Natural killer cell (primary cell): Measurements from ENCODE around the gene SMAGP. TPM values are rescaled to one million over a fixed set of nuclear protein-coding genes. Genes with fewer than 3 reads are reported as not detected.
"Not testable (repeated sequence)": the region's sequence is repeated elsewhere in the genome, so short reads cannot be mapped to it uniquely, and the experiment has no call there.

ENCODE experiments used
- ATAC-seq, 3 donors: fragments of 150-1000 bp in 2 of 3; fragments of 200-7000 bp in 1 of 3; cut with Tn5 transposase; 1 replicate in 1 of 3; 2 replicates in 2 of 3; pipeline ENCODE4 v1.10.0; 2021; ENCODE audit warnings: mild to moderate bottlenecking in 2 of 3, moderate library complexity in 2 of 3
- DNase-seq, 2 donors: peaks; one replicate each; pipeline versions ENCODE4 v3.0.0 to v3.0.0-alpha.2; 2013 to 2021; ENCODE audit warnings: mixed read lengths in 1 of 2
- H3K27ac ChIP-seq: one replicate; pipeline ENCODE4 v1.5.1; 2013; ENCODE audit warnings: mild to moderate bottlenecking, low read length
- H3K27me3 ChIP-seq: one replicate; pipeline ENCODE4 v1.6.1; 2013; ENCODE audit warnings: low read length; ENCODE audit not compliant: control insufficient read depth, insufficient read depth
- H3K36me3 ChIP-seq: one replicate; pipeline ENCODE4 v1.6.1; 2013; ENCODE audit warnings: low read length; ENCODE audit not compliant: control insufficient read depth, insufficient read depth
- H3K4me1 ChIP-seq: one replicate; pipeline ENCODE4 v1.6.1; 2013; ENCODE audit warnings: low read length; ENCODE audit not compliant: control insufficient read depth, insufficient read depth
- H3K4me3 ChIP-seq: one replicate; pipeline ENCODE4 v1.5.1; 2013; ENCODE audit warnings: low read length
- H3K9me3 ChIP-seq: one replicate; pipeline ENCODE4 v1.6.1; 2013; ENCODE audit warnings: low read length; ENCODE audit not compliant: control insufficient read depth, insufficient read depth
- H3K27ac Mint-ChIP-seq, 2 donors: one replicate each; pipeline ENCODE4 v1.8.0; 2022; ENCODE audit warnings: mild to moderate bottlenecking in 2 of 2, mixed read lengths in 2 of 2, moderate library complexity in 1 of 2
- H3K27me3 Mint-ChIP-seq, 2 donors: one replicate each; pipeline ENCODE4 v1.8.0; 2022; ENCODE audit warnings: low read depth in 2 of 2, mixed read lengths in 2 of 2
- H3K36me3 Mint-ChIP-seq: one replicate; pipeline ENCODE4 v1.8.0; 2022; ENCODE audit warnings: mixed read lengths
- H3K4me1 Mint-ChIP-seq, 2 donors: one replicate each; pipeline ENCODE4 v1.8.0; 2022; ENCODE audit warnings: mixed read lengths in 2 of 2
- H3K4me3 Mint-ChIP-seq: one replicate; pipeline ENCODE4 v1.8.0; 2022; ENCODE audit warnings: mild to moderate bottlenecking, moderate library complexity, mixed read lengths
- H3K9me3 Mint-ChIP-seq, 2 donors: one replicate each; pipeline ENCODE4 v1.8.0; 2022; ENCODE audit warnings: mixed read lengths in 2 of 2
- CTCF ChIP-seq: fragments of 200-600 bp; IDR thresholded peaks from one replicate; pipeline ENCODE4 v1.8.0; 2022; ENCODE audit warnings: antibody characterized with exemption
- WGBS: methylation state at CpG from one replicate; pipeline ENCODE4 v1.1.7; 2013; ENCODE audit warnings: missing lambda C conversion rate; ENCODE audit not compliant: insufficient coverage; 5-methylcytosine and 5-hydroxymethylcytosine counted together
- intact Hi-C: fragments of 100-400 bp; cut with micrococcal nuclease; formaldehyde crosslinking; loops from one replicate; pipeline ENCODE4 v1.14.2; 2022
- total RNA-seq, 4 donors: library from RNA; stranded (reverse); fragments of 120-200 nt in 1 of 4; gene quantifications; one replicate each; pipeline versions ENCODE4 v1.2.3 to v1.2.4, GENCODE V29; 2013 to 2022

The SMAGP gene
- total RNA-seq, 3 donors from 2014 or later (not counting 1 experiment from before 2014, with no cell fraction given), result 6.5 to 26.2 (median 19.0) TPM

- no peaks in the 10 kb centered on the region for H3K27me3 ChIP-seq
- intact Hi-C loops, result no loop called here
- no peaks in the 10 kb centered on the region for H3K9me3 ChIP-seq
- DNase-seq (no peak), ATAC-seq (no peak)
- no peaks in the 10 kb centered on the region for H3K27me3 Mint-ChIP-seq
- no peak overlapping the region for H3K27ac ChIP-seq
- H3K9me3 Mint-ChIP-seq, result no peaks in the 10 kb centered on the region
- H3K36me3 ChIP-seq, result peaks cover 84% of the 10 kb centered on the region
- no peaks in the 10 kb centered on the region for H3K4me1 Mint-ChIP-seq
- no peak for TF ChIP-seq CTCF
- H3K4me1 ChIP-seq, result no peaks in the 10 kb centered on the region
- H3K36me3 Mint-ChIP-seq, result peaks cover 2% of the 10 kb centered on the region
- H3K4me3 Mint-ChIP-seq, result no peak overlapping the region
- WGBS, result 100% methylated on average over 1 of the region's 1 CpG
- H3K27ac Mint-ChIP-seq, result peak overlapping the region; percentile 59 to 76
- no peak overlapping the region for H3K4me3 ChIP-seq
Measured at GRCh38 chr12:51285843-51286242, 15.6 kb upstream of the SMAGP start.

- DNase-seq (no peak), ATAC-seq (no peak)
- Mint-ChIP-seq H3K4me3 (no peak overlapping the region), H3K4me1 (no peaks in the 10 kb centered on the region), H3K27ac (peak overlapping the region; percentile 58 to 73), H3K27me3 (no peaks in the 10 kb centered on the region), H3K9me3 (no peaks in the 10 kb centered on the region), H3K36me3 (peaks cover 7% of the 10 kb centered on the region)
- H3K4me1 ChIP-seq, result no peaks in the 10 kb centered on the region
- no peaks in the 10 kb centered on the region for H3K9me3 ChIP-seq
- no peaks in the 10 kb centered on the region for H3K27me3 ChIP-seq
- TF ChIP-seq CTCF, result no peak
- no peak overlapping the region for H3K4me3 ChIP-seq
- intact Hi-C loops, result no loop called here
- 100% methylated on average over 3 of the region's 4 CpGs for WGBS
- no peak overlapping the region for H3K27ac ChIP-seq
- H3K36me3 ChIP-seq, result peaks cover 58% of the 10 kb centered on the region
Measured at GRCh38 chr12:51281202-51281924, 11.1 kb upstream of the SMAGP start.

- no peak for ATAC-seq
Measured at GRCh38 chr12:51275088-51275487, 4.9 kb upstream of the SMAGP start.

GRCh38 chr12:51272810-51273209, 2.6 kb upstream of the SMAGP start:
- H3K36me3 Mint-ChIP-seq, H3K27me3 ChIP-seq, H3K9me3 Mint-ChIP-seq, H3K4me3 ChIP-seq, H3K9me3 ChIP-seq, H3K27me3 Mint-ChIP-seq, H3K36me3 ChIP-seq, H3K27ac ChIP-seq, ATAC-seq, DNase-seq, H3K27ac Mint-ChIP-seq, H3K4me3 Mint-ChIP-seq, intact Hi-C loops: not testable (repeated sequence)
- 94% methylated on average over 7 of the region's 7 CpGs for WGBS
- H3K4me1 Mint-ChIP-seq, result peaks cover 24% of the 10 kb centered on the region in 2 donors
- peaks cover 19% of the 10 kb centered on the region for H3K4me1 ChIP-seq

More at GRCh38 chr12:51275088-51275487, 4.9 kb upstream of the SMAGP start:
- no peaks in the 10 kb centered on the region for H3K36me3 Mint-ChIP-seq
- 85% methylated on average over 1 of the region's 1 CpG for WGBS
- intact Hi-C loops, result no loop called here
- no peak for TF ChIP-seq CTCF
- Histone ChIP-seq H3K4me3 (no peak overlapping the region), H3K4me1 (peaks cover 8% of the 10 kb centered on the region), H3K27ac (no peak overlapping the region), H3K9me3 (no peaks in the 10 kb centered on the region), H3K27me3 (no peaks in the 10 kb centered on the region), H3K36me3 (peaks cover 5% of the 10 kb centered on the region)
- H3K27ac Mint-ChIP-seq, result no peak overlapping the region
- H3K9me3 Mint-ChIP-seq, result no peaks in the 10 kb centered on the region
- no peak for DNase-seq
- no peak overlapping the region for H3K4me3 Mint-ChIP-seq
- no peaks in the 10 kb centered on the region for H3K27me3 Mint-ChIP-seq
- peaks cover 10 to 11% of the 10 kb centered on the region in 2 donors for H3K4me1 Mint-ChIP-seq
